Nephron progenitor cell (in vitro differentiated cells): ENCODE results near the gene GPR162.

Experiments
- DNase-seq: peaks from one replicate; pipeline ENCODE4 v3.0.0; 2021
- H3K27ac Mint-ChIP-seq: 2 replicates; pipeline ENCODE4 v1.8.0; 2021; ENCODE audit warnings: mild to moderate bottlenecking, moderate library complexity, mixed read lengths
- H3K27me3 Mint-ChIP-seq: 2 replicates; pipeline ENCODE4 v1.8.0; 2021; ENCODE audit warnings: mild to moderate bottlenecking, low read depth, mixed read lengths; ENCODE audit not compliant: poor library complexity
- H3K36me3 Mint-ChIP-seq: 2 replicates; pipeline ENCODE4 v1.8.0; 2021; ENCODE audit warnings: low read depth, mixed read lengths
- H3K4me1 Mint-ChIP-seq: 2 replicates; pipeline ENCODE4 v1.8.0; 2021; ENCODE audit warnings: mixed read lengths
- H3K4me3 Mint-ChIP-seq: 2 replicates; pipeline ENCODE4 v1.8.0; 2021; ENCODE audit warnings: mild to moderate bottlenecking, moderate library complexity, mixed read lengths
- H3K9me3 Mint-ChIP-seq: 2 replicates; pipeline ENCODE4 v1.8.0; 2021; ENCODE audit warnings: mild to moderate bottlenecking, moderate library complexity, mixed read lengths
- CTCF ChIP-seq: fragments of 200-600 bp; sonication (generic); IDR thresholded peaks from 2 replicates; pipeline ENCODE4 v1.5.0; 2021; ENCODE audit warnings: antibody characterized with exemption

GPR162 gene

GRCh38 chr12:6779708-6780432 is 41.8 kb upstream of the GPR162 start:
- no peak for DNase-seq
- no peak for TF ChIP-seq CTCF
- peaks cover 32% of the 10 kb centered on the region for H3K36me3 Mint-ChIP-seq
- H3K9me3 Mint-ChIP-seq, result no peaks in the 10 kb centered on the region
- H3K4me3 Mint-ChIP-seq, result no peak overlapping the region
- peak overlapping the region; percentile 39 for H3K27ac Mint-ChIP-seq
- H3K27me3 Mint-ChIP-seq, result peaks cover 11% of the 10 kb centered on the region
- peaks cover 62% of the 10 kb centered on the region for H3K4me1 Mint-ChIP-seq

- Mint-ChIP-seq H3K4me3 (no peak overlapping the region), H3K27ac (no peak overlapping the region), H3K36me3 (peaks cover 25% of the 10 kb centered on the region), H3K27me3 (peaks cover 9% of the 10 kb centered on the region), H3K9me3 (no peaks in the 10 kb centered on the region), H3K4me1 (peaks cover 59% of the 10 kb centered on the region)
- no peak for TF ChIP-seq CTCF
- DNase-seq, result no peak
Measured at GRCh38 chr12:6780573-6780972, 41.0 kb upstream of the GPR162 start.

GRCh38 chr12:6782119-6782518 is 39.5 kb upstream of the GPR162 start:
- Mint-ChIP-seq H3K27me3 (peaks cover 9% of the 10 kb centered on the region), H3K36me3 (peaks cover 12% of the 10 kb centered on the region), H3K4me3 (no peak overlapping the region), H3K4me1 (peaks cover 59% of the 10 kb centered on the region), H3K9me3 (no peaks in the 10 kb centered on the region), H3K27ac (no peak overlapping the region)
- DNase-seq, result no peak
- TF ChIP-seq CTCF, result no peak

- no peak for TF ChIP-seq CTCF
- H3K4me3 Mint-ChIP-seq, result no peak overlapping the region
- no peak for DNase-seq
- H3K4me1 Mint-ChIP-seq, result peaks cover 55% of the 10 kb centered on the region
- peaks cover 3% of the 10 kb centered on the region for H3K36me3 Mint-ChIP-seq
- peaks cover 6% of the 10 kb centered on the region for H3K27me3 Mint-ChIP-seq
- H3K9me3 Mint-ChIP-seq, result no peaks in the 10 kb centered on the region
- H3K27ac Mint-ChIP-seq, result no peak overlapping the region
Measured at GRCh38 chr12:6782850-6783566, 38.6 kb upstream of the GPR162 start.

GRCh38 chr12:6783828-6784227 is 37.8 kb upstream of the GPR162 start:
- Mint-ChIP-seq H3K4me3 (no peak overlapping the region), H3K27me3 (peaks cover 3% of the 10 kb centered on the region), H3K27ac (no peak overlapping the region), H3K4me1 (peaks cover 47% of the 10 kb centered on the region), H3K36me3 (no peaks in the 10 kb centered on the region), H3K9me3 (no peaks in the 10 kb centered on the region)
- TF ChIP-seq CTCF, result no peak
- no peak for DNase-seq
